GM19468 (cell line): ENCODE data around the gene MUC15.

Experiments
- ATAC-seq: cut with Tn5 transposase; IDR thresholded peaks from one replicate; pipeline ENCODE4 v1.9.1; 2021; ENCODE audit warnings: mild to moderate bottlenecking, moderate library complexity, moderate number of reproducible peaks; ENCODE audit not compliant: unreplicated experiment; ENCODE audit errors: extremely low read depth

MUC15 gene

DNA sequence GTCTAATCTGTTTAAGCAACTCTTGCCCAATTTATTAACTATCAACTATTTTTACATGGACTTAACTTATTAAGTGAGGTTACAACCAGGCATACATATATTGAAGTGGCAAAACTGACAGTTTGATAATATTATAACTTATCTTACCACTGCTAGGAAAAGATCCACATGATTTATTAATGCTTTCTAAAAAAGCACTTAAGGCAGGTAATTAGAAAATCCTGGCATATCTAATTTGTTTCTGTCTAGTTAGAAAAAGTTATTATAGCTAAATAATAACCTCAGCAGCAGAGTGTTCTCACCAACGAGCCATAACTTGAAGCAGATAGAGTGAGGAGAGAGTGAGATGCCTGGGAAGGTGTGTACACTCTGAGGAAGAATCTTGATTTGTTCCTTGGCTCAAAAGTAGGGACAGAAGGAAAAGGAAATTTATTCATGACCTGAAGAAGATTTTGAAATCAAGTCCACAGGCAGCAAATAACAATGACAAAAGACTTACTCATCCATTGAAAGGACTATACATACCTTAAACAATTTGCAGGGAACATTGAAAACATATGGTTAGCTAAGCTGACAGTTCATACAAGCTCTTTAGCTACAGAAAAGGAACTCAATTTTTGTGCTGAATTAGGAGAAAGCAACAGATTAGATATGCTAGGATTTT, 7.1 kb upstream of the MUC15 start:
- no peak for ATAC-seq

DNA sequence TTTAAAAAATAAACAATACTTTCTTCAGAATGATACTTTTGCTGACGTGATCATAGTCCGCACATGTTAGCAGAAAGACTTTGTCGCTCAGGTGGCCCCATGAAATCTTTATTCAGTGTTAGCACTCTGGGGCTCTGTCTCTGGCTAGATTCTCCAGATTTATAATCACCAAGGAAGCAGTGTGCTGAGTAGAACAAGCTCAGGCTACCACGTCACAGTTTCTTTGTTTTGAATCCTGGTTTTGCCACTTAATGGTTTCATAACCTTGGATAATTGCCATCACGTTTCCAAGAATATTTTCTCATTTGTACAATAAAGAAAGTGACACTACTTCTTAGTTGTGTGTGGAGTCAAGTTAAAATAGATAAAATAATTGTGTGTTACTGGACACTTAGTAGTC, 3.9 kb upstream of the MUC15 start:
- ATAC-seq = no peak

DNA sequence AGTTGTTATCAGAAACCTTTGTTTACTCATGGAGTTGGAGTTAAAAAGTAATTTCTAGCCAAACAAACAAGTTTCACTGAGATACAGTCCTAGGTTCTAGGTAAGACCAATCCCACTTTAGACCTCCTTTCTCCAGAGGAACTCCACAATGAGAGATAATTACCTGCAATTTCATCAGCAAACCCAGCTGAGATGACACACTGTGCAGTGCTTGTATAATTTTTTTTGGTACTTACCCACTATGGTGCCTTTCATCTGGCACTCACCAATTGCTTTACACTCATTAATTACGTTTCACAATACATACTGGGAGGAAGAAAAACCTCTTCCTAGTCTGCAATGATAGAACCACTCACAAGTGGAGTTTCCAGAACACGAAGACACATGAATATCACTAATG, 1.8 kb upstream of the MUC15 start:
- ATAC-seq = no peak

DNA sequence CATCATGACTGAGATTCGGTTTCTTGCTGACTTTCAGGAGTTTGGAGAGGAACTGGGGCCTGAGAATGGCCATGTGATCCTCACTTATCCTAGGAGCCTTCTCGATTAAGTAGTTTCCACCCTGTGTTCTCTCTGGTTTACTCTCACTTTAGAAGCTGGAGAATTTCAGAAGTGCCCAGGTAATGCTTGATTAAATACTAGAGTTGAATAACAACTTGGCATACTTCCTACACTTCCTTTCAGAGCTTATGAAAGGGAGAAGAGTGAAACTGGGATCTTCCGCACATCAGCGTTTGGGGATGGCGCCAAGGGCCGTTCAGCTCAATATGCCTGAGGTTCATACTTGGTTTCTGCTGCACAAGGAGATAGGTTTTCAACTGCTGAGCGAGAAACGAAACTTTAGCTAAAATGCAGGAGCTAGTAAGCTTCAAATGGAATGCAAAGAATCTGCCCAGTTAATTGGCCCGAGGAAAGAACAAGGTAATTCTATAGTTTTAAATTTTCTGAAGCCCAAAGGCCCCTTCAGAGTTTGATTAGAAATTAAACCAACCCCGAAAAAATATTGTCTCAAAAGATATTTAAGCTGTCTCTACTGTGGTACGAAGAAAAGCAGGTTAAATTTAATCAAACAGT, 823 bp upstream of the MUC15 start:
- no peak for ATAC-seq

DNA sequence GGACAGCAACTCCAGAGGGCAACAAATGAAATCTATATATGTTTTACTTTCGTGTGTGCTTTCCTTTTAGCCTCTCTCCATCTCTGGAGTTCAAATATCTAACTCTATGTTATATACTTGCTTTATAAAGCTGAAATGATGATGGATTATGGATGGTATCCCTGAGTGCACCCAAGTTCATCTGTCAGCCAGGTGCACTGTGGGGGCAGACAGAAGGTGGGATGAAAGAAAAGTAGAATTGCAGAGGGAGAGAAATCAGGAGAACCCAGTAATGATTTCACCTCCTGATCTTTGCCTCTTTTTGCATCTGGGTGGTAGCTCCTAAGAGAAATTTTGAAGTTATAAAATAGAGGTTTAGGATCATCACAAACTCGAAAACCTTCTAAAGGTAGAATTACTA, 2.4 kb downstream of the MUC15 start:
- ATAC-seq = no peak

DNA sequence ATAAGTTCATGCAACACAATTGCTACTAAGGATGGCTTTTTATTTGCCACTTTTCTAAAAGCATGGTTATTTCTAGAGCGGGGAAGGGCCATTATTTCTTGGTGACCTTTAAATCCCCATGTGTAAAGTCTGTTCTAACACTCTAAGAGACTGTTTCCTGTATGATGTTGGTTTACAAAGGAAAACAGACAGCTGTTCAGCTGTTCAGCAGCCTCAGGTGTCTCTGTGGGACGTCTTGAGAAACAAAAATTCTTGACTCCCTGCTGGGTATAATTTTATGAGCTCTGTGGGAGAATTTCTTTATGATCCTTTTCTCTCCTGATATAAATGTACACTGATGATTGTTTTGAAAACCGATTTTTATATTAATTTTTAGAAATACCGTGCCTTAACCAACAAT, 13.9 kb downstream of the MUC15 start:
- no peak for ATAC-seq

DNA sequence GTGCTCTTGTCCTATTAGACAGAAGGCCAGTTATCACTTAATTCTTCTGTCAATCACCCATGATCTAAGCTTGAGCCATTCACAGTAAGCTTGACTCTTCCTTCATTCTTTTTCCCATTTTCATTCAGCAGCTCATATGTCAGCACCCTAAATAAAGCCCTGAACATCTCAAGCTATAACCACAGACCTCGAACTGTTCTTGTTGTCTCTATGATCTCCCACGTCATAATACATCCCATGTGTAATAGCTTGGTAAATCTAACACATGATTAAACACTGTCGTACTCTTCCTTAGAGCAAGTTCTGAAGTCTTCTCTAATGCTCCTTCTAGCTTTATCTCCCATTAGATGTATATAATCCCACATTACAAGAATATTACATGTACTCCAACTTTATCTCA, 14.4 kb downstream of the MUC15 start:
- ATAC-seq = no peak

DNA sequence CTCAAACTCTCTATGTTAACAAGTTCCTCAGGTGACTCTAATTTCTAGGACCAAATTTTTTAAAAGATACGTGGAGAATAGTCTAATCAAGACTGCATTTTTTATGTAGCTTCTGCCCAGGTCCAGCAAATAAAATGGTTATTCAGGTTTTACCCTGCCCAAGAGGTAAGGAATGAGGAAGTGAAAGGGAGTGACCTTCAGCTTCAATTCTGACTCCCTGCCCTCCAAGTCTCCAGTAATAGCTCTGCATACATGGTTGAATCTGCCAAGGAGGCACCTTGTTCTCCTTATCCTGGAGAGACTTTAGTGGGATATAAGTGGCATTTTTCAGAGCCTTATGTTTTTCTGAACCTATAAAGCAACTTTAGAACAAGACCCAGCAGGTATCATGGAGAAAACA, 15.5 kb downstream of the MUC15 start:
- ATAC-seq = no peak

DNA sequence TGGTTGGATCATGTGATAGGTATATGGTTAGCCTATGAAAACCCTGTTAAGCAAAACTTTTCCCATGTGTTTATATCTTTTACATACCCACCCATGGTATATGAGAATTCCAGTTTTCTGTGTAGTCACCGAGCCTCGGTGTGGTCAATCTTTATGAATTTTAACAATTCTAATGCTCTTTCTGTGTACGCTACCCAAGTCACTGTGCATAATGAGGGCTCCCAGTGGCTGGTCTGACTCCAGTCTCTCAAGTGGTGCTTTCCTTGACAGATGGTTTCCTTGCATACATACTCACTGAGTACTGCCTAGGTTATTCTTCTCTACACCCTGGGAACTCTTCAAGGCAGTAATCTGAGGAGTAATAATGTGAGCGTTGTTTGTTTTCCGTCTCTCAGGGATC, 17.6 kb downstream of the MUC15 start:
- ATAC-seq = no peak

DNA sequence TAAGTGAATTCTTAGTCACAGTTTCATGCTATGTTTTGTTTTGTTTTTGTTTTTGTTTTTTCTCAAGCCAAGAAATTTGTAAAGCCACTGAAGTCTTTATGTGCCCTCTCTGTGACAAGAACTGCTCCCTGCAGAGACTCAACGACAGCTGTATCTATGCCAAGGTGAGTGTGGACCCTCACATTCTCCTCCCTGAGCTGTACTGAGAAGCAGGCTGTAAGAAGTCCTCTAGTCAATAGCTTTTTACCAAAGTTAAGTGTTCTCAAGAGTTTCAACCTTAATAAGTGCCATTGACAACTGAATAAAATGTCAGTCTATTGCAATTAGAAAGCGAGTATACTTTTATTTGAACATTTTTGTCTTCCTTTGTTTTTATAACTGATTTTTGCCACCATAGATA, 18.9 kb downstream of the MUC15 start:
- ATAC-seq = no peak

DNA sequence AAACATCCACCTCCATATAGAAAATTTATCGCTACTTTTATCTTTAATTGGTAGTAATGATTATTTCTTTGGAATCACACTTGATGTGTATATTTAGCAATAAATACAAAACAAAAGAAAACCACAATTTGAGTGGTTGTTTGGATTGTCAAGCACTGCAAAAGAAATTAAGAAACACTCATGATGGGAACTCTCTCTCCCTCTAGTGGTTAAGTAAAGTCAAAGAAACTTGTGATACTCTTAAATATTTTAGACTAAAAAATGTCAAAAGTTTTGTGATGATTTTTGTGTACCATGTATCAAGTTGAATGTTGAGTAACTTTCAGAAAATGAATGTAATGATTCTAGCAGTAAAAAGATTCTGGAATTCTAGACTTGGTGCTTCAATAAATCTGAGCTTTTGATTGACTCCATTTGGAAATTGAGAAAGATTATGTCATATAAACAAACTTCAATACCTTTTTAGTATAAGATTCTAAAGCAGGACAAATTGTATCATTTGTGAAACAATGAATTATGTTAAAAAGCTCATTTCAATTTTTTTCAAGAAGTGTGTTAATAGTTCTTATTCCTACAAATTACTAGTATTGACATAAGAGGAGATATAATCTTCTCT, 20.8 kb downstream of the MUC15 start:
- ATAC-seq = no peak

DNA sequence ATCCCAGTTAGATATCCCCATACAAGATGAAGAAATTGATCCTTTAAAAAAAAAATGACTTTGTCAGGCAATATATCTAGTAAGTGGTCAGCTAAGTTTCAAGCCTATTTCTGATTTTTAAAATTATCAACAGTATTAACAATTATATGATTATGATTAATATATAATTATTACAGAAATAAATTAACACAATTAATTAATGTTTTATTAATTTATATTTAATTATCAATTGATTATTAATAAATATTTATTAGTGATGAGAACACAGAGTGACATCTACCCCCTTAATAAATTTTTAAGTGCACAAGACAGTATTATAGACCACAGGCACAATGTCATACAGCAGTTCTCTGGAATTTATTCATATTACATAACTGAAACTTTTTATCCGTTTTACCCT, 22.0 kb downstream of the MUC15 start:
- no peak for ATAC-seq

DNA sequence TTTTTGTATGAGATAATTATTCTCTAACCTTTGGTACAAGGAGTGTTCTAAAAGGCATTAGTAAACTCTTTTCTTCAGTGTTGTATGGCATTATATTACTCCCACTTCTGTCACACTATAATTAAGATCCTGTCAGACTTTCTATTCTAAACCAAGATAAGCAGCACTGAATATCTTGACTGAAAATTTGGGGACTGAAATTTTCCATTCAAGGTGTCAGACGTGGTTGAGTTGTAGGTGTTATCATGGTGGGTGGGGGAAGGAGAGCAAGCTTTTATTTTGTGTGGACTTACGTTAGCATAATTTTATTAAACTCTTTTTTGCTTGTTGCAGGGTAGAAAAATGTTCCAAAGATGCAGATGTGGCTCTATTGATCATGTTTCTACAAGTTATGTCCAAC, 22.9 kb downstream of the MUC15 start:
- ATAC-seq = no peak

DNA sequence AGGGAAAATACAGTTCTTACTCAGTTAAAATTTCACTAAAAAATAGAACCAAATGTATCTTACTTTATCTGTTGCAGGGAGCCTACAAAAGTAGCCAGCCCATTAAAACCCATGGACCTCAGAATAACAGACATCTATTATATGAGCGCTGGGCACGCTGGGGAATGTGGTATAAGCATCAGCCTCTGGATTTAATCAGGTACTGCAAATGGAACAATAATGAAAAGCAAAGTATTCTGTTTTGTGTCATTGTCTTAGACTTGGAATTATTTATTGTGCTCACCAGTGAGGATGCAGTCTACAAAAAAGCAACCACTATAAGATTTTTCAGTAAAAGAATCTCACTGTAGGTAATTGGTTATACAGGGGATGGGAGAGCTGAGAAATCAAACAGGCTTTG, 30.2 kb downstream of the MUC15 start:
- ATAC-seq = no peak

DNA sequence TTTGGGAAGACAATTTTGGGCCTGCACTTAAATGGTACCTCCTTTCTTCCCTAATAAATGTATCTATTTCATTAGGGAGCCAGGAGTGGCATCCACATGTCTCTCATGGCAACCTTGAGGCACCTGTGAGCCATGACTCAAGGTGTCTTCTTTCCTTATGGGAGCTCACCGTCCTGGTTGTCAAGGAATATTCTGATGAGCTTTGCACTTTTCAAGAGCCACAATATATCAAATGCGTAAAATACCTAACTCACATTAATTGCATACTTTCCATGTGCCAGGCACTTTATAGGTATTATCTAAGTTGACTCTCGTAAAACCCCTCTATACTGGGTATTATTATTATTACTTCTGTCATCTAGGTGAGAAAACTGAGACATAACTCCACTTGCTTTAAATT, 32.5 kb downstream of the MUC15 start:
- ATAC-seq = no peak

DNA sequence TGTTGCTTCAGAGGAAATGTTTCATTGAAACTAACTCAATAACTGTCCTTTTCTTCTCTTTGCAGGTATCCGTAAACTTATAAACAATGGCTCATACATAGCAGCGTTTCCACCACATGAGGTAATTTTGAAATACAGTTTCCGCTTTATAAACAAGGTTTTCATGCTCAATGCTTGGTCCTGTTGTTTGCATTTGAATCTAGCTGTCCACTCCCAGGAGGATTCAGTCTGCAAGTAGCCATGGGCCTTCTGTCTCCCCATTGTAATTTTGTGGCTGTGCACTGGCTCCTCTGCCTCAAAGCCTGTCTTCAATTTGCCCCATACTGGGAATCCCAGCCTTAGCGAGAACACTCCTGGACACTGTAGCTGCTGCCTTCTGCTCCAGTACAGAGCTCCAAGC, 34.7 kb downstream of the MUC15 start:
- no peak for ATAC-seq

DNA sequence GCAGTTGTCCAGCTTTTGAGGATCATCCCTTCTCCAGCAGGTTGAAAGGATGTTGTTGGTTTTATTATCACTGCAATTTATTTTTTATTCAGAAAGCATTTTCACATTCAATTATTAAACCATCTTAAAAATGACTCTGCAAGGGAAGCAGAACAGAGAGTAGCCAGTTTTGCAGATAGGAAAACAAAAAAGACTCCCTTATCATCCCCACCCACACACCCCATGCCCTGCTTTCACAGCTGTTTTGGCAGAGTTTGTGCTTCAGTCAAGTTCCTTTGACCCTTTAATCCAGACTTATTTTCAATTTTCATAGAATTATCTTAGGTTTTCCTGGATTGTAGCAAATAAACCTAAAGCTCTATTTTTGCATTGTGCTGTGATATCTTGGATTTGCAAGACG, 44.4 kb downstream of the MUC15 start:
- no peak for ATAC-seq

DNA sequence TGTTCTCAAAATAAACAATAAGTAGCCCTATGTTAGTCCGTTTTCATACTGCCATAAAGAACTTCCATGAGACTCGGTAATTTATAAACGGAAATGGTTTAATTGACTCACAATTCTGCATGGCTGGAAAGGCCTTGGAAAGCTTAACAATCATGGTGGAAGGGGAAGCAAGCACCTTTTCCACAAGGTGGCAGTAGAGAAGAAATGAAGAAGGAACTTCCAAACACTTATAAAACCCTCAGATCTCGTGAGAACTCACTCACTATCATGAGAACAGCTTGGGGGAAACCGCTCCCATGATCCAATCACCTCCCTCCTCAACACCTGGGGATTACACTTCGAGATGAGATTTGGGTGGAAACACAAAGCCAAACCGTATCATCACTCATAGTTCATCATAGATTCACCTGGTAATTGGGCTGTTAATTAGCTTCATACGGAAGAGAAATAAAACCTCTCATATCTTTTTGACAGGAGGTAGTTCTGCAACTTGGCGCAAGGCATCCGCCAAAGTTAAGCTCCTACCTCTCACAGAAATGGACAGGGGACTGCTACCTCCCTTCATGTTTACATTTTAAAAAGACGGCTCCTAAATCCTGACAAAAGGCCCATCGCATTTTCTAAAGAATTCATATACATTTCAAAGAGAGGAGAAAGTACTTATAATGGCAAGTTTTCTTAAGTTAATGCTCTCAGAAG, 49.0 kb downstream of the MUC15 start:
- no peak for ATAC-seq

DNA sequence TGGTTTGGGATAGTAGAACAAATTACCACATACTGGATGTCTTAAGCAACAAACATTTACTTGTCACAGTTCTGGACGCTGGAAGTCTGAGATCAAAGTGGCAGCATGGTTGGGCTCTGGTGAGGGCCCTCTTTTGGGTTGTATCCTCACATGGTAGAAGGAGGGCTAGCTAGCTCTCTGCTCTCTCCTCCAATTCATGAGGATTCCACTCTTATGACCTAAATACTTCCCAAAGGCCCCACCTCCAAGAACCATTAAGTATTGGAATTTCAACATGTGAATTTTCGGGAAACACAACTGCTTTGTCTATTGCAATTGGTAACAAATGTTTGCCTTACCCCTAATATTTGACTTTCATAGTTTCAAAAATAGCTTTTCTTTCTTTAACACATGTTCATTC, 52.6 kb downstream of the MUC15 start:
- no peak for ATAC-seq

DNA sequence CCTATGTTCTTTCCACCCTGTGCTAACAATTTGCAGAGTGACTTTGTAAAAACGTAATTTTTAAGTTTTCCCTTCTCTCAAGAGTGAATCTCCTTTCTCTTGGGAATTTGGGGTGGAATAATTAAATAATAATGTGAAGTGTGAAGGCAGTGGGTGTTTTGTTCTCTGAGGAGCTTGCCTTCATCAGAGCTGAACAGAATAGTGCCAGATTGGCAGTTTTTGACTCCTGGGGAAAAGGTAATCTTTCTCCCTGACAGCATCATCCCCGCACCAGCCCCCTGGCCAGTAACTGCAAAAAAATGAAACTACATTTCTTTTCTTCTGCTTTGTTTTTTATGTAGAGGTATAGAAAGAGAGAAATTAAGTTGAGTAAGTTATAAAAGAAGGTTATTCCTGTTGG, 59.9 kb downstream of the MUC15 start:
- ATAC-seq = no peak

DNA sequence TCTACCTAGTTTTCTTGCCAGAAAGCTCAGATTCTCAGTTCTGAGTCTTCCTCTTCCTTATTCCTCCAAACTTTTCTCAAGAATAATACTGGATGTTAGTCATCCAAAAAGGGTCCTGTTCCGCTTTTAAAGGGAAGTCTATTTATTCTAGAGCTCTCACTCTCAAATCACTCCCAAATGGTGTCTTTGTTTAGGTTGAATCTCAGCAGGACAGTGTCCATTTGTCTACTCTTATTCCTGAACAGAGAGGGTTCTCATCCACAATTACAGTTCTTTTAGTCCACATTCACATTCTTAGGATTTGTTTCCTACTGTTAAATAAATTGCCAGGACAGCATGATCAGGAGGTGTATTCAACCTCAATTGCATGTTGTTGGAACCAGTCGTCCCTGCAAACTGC, 61.3 kb downstream of the MUC15 start:
- ATAC-seq = no peak
